IMR-90 (cell line): ENCODE results near the gene CCNI. TPM values are rescaled to one million over a fixed set of nuclear protein-coding genes. Genes with fewer than 3 reads are reported as not detected.
A peak's percentile ranks its signal among the peaks of the same experiment; 100 is the strongest.

Experiments used
- ATAC-seq: fragments of 200-7000 bp; cut with Tn5 transposase; 2 replicates; pipeline ENCODE4 v1.9.1; 2020; ENCODE audit warnings: low read depth, mild to moderate bottlenecking, moderate library complexity
- BruUV-seq: library from RNA; stranded (reverse); fragments of 400-500 nt; replicated peaks from 2 replicates; lab custom pipeline; 2021; lab: Mats Ljungman, UMichigan
- CTCF ChIA-PET: fragments of 300-600 bp; formaldehyde crosslinking; extraction: SDS; loops from one replicate; lab custom pipeline; 2021; ENCODE audit warnings: antibody characterized with exemption; lab: Yijun Ruan, JAX
- POLR2A ChIA-PET: fragments of 300-600 bp; sonication (Branson Sonifier 250); formaldehyde crosslinking; loops from one replicate; lab custom pipeline; 2022; ENCODE audit warnings: antibody characterized with exemption; ENCODE audit not compliant: unreplicated experiment; lab: Charles Lee
- DNase-seq: peaks from one replicate; pipeline ENCODE4 v3.0.0; 2013
- H2AFZ ChIP-seq: replicated peaks from 2 replicates; pipeline ENCODE3; 2013; ENCODE audit warnings: low read length, mild to moderate bottlenecking; ENCODE audit not compliant: poor library complexity
- H2AK5ac ChIP-seq: 2 replicates; pipeline ENCODE4 v1.6.1; 2013; ENCODE audit warnings: low read depth, low read length, inconsistent platforms
- H2AK9ac ChIP-seq: replicated peaks from 2 replicates; pipeline ENCODE3; 2013; ENCODE audit warnings: mild to moderate bottlenecking, low read depth, low read length, moderate library complexity; ENCODE audit not compliant: poor library complexity
- H2BK120ac ChIP-seq: 2 replicates; pipeline ENCODE4 v1.6.1; 2013; ENCODE audit warnings: low read depth, low read length, inconsistent platforms
- H2BK15ac ChIP-seq: 3 replicates; pipeline ENCODE4 v1.6.1; 2013; ENCODE audit warnings: low read depth, low read length, inconsistent platforms
- H2BK20ac ChIP-seq: 2 replicates; pipeline ENCODE4 v1.6.1; 2013; ENCODE audit warnings: low read depth, mild to moderate bottlenecking, inconsistent platforms, low read length, moderate library complexity
- H2BK5ac ChIP-seq: 2 replicates; pipeline ENCODE4 v1.6.1; 2013; ENCODE audit warnings: mild to moderate bottlenecking, low read depth, low read length, inconsistent platforms; ENCODE audit not compliant: poor library complexity, severe bottlenecking
- H3K14ac ChIP-seq: replicated peaks from 2 replicates; pipeline ENCODE4 v1.6.1; 2013; ENCODE audit warnings: low read depth, low read length, inconsistent platforms
- H3K18ac ChIP-seq: 2 replicates; pipeline ENCODE4 v1.6.1; 2013; ENCODE audit warnings: low read depth, low read length, control low read depth
- H3K23ac ChIP-seq: 2 replicates; pipeline ENCODE4 v1.6.1; 2013; ENCODE audit warnings: low read depth, low read length, inconsistent platforms
- H3K27ac ChIP-seq: 2 replicates; pipeline ENCODE4 v1.5.1; 2013; ENCODE audit warnings: mild to moderate bottlenecking, control low read depth, low read length; ENCODE audit not compliant: insufficient read depth
- H3K27me3 ChIP-seq: 2 replicates; pipeline ENCODE4 v1.6.1; 2013; ENCODE audit warnings: low read length; ENCODE audit not compliant: control insufficient read depth, insufficient read depth
- H3K36me3 ChIP-seq: 2 replicates; pipeline ENCODE4 v1.6.1; 2013; ENCODE audit warnings: low read length, mixed read lengths; ENCODE audit not compliant: control insufficient read depth, insufficient read depth
- H3K4ac ChIP-seq: 2 replicates; pipeline ENCODE4 v1.6.1; 2013; ENCODE audit warnings: low read depth, low read length, inconsistent platforms
- H3K4me1 ChIP-seq: 2 replicates; pipeline ENCODE4 v1.6.1; 2013; ENCODE audit warnings: low read length, mixed read lengths; ENCODE audit not compliant: control insufficient read depth, insufficient read depth
- H3K4me2 ChIP-seq: 2 replicates; pipeline ENCODE4 v1.6.1; 2013; ENCODE audit warnings: low read depth, mild to moderate bottlenecking, control low read depth, low read length, moderate library complexity
- H3K4me3 ChIP-seq: 2 replicates; pipeline ENCODE4 v1.5.1; 2013; ENCODE audit warnings: low read depth, mild to moderate bottlenecking, control low read depth, low read length, moderate library complexity; ENCODE audit not compliant: insufficient read depth
- H3K56ac ChIP-seq: 2 replicates; pipeline ENCODE4 v1.6.1; 2013; ENCODE audit warnings: low read length, inconsistent platforms; ENCODE audit not compliant: insufficient read depth; ENCODE audit errors: extremely low read depth
- H3K79me1 ChIP-seq, 2 experiments: 2 replicates each; pipeline ENCODE4 v1.6.1; 2013; ENCODE audit warnings: low read length in 2 of 2, inconsistent platforms in 1 of 2, low read depth in 1 of 2
- H3K9ac ChIP-seq: 2 replicates; pipeline ENCODE4 v1.6.1; 2013; ENCODE audit warnings: low read depth, low read length, control low read depth
- H3K9me1 ChIP-seq: 2 replicates; pipeline ENCODE4 v1.6.1; 2013; ENCODE audit warnings: low read length, inconsistent platforms; ENCODE audit not compliant: insufficient read depth
- H3K9me3 ChIP-seq: 2 replicates; pipeline ENCODE4 v1.6.1; 2013; ENCODE audit warnings: low read length; ENCODE audit not compliant: control insufficient read depth, insufficient read depth
- H4K20me1 ChIP-seq: 2 replicates; pipeline ENCODE4 v1.6.1; 2013; ENCODE audit warnings: low read length, inconsistent platforms; ENCODE audit not compliant: insufficient read depth
- H4K5ac ChIP-seq: 2 replicates; pipeline ENCODE4 v1.6.1; 2013; ENCODE audit warnings: mild to moderate bottlenecking, low read depth, low read length, control low read depth
- H4K8ac ChIP-seq, 2 experiments: 2 replicates each; pipeline ENCODE4 v1.6.1; 2013; ENCODE audit warnings: low read depth in 2 of 2, low read length in 2 of 2, control low read depth in 1 of 2, inconsistent platforms in 1 of 2
- H4K91ac ChIP-seq: 2 replicates; pipeline ENCODE4 v1.6.1; 2013; ENCODE audit warnings: low read depth, low read length, inconsistent platforms; ENCODE audit not compliant: insufficient read depth
- CEBPB ChIP-seq: IDR thresholded peaks from 2 replicates; pipeline ENCODE4 v1.6.1; 2012; ENCODE audit warnings: low read depth, low read length, improper control_type of control experiment
- RCOR1 ChIP-seq: IDR thresholded peaks from 2 replicates; pipeline ENCODE4 v1.6.1; 2012; ENCODE audit warnings: mild to moderate bottlenecking, low read length, improper control_type of control experiment; ENCODE audit not compliant: insufficient replicate concordance
- WGBS, 2 experiments: methylation state at CpG; one replicate each; pipeline versions ENCODE4 v1.1.5 to v1.1.7; 2013; ENCODE audit warnings: missing lambda C conversion rate in 2 of 2; ENCODE audit not compliant: insufficient read length in 1 of 2; ENCODE audit errors: extremely low coverage in 2 of 2; 5-methylcytosine and 5-hydroxymethylcytosine counted together
- dilution Hi-C: fragments of 300-500 bp; cut with HindIII; formaldehyde crosslinking; loops from one replicate; pipeline ENCODE4 v1.14.3; 2018; ENCODE audit warnings: low sequenced_read_pairs; ENCODE audit not compliant: unreplicated experiment
- in situ Hi-C: fragments of 300-500 bp; cut with MboI; formaldehyde crosslinking; loops from 3 replicates; pipeline ENCODE4 v1.14.3; 2019; ENCODE audit warnings: low sequenced_read_pairs, inconsistent platforms, mixed read lengths
- intact Hi-C: fragments of 100-400 bp; cut with micrococcal nuclease; formaldehyde crosslinking; loops from 2 replicates; pipeline ENCODE4 v1.10.0; 2022
- polyA plus RNA-seq, 3 experiments: library from polyadenylated mRNA; depleted of rRNA; stranded (reverse); fragments of >200 nt; gene quantifications; 2 replicates each; pipeline ENCODE4 v1.2.3, GENCODE V29; 2012; ENCODE audit warnings: low replicate concordance in 1 of 3
- total RNA-seq: library from RNA; depleted of rRNA; stranded (reverse); fragments of >200 nt; gene quantifications from 2 replicates; pipeline ENCODE4 v1.2.3, GENCODE V29; 2012

CCNI gene
- total and polyA plus RNA-seq, 2 of the 4 experiments (the other 2 are of a cell fraction): 70.1 to 100 TPM

GRCh38 chr4:77065382-77065781, 10.4 kb downstream of the CCNI start:
- no peak overlapping the region for H2BK5ac ChIP-seq
- no peaks in the 10 kb centered on the region for H3K27me3 ChIP-seq
- CTCF ChIA-PET: no interaction called here
- H3K4me2 ChIP-seq: no peak overlapping the region
- no peak overlapping the region for H3K56ac ChIP-seq
- H3K23ac ChIP-seq: no peak overlapping the region
- intact Hi-C loops: no loop called here
- no peaks in the 10 kb centered on the region for H3K9me3 ChIP-seq
- H4K91ac ChIP-seq: no peak overlapping the region
- no peak overlapping the region for H2BK20ac ChIP-seq
- no peak overlapping the region for H4K8ac ChIP-seq
- POLR2A ChIA-PET: interaction anchor here (0.6 kb wide), 1 partner anchor 87 kb away, joined by 3 read pairs; no protein-coding TSS in a partner anchor
- H3K4me3 ChIP-seq: no peak overlapping the region
- H2AK9ac ChIP-seq: no peak overlapping the region
- H3K9me1 ChIP-seq: peaks cover 3% of the 10 kb centered on the region; the same call in 1 of the 2 replicates
- peaks cover 5% of the 10 kb centered on the region for H3K4me1 ChIP-seq
- H3K4ac ChIP-seq: no peak overlapping the region
- ATAC-seq (peak; percentile 58), DNase-seq (peak; percentile 80)
- peaks cover 73% of the 10 kb centered on the region for H4K20me1 ChIP-seq
- H3K9ac ChIP-seq: no peak overlapping the region
- no CpG with 5 or more reads among the region's 1 CpG for WGBS, 2 experiments
- no peak overlapping the region for H2AK5ac ChIP-seq
- H2BK120ac ChIP-seq: no peak overlapping the region
- H3K27ac ChIP-seq: no peak overlapping the region
- no peak overlapping the region for H4K5ac ChIP-seq
- no peak overlapping the region for H2BK15ac ChIP-seq
- H3K18ac ChIP-seq: no peak overlapping the region
- BruUV-seq: no TSS peak
- TF ChIP-seq RCOR1: no peak
- TF ChIP-seq CEBPB: peak; percentile 69
- H3K36me3 ChIP-seq: peaks cover 29% of the 10 kb centered on the region
- H3K79me1 ChIP-seq: peaks cover 22 to 56% of the 10 kb centered on the region in 2 experiments
- no peak overlapping the region for H2AFZ ChIP-seq
- in situ Hi-C loops: loop anchor here (10.0 kb wide), 1 partner anchor 139 kb away; no protein-coding TSS in a partner anchor
- dilution Hi-C loops: no loop called here
- no peak overlapping the region for H3K14ac ChIP-seq
